GM19324 (cell line): ENCODE measurements around the gene WASF1.
A peak's percentile ranks its signal among the peaks of the same experiment; 100 is the strongest.
"Not testable (repeated sequence)": the region's sequence is repeated elsewhere in the genome, so short reads cannot be mapped to it uniquely, and the experiment has no call there.

ENCODE experiments used
- ATAC-seq: cut with Tn5 transposase; IDR thresholded peaks from one replicate; pipeline ENCODE4 v1.9.1; 2021; ENCODE audit warnings: mild to moderate bottlenecking, moderate library complexity; ENCODE audit not compliant: unreplicated experiment, low FRiP score

The WASF1 gene

DNA sequence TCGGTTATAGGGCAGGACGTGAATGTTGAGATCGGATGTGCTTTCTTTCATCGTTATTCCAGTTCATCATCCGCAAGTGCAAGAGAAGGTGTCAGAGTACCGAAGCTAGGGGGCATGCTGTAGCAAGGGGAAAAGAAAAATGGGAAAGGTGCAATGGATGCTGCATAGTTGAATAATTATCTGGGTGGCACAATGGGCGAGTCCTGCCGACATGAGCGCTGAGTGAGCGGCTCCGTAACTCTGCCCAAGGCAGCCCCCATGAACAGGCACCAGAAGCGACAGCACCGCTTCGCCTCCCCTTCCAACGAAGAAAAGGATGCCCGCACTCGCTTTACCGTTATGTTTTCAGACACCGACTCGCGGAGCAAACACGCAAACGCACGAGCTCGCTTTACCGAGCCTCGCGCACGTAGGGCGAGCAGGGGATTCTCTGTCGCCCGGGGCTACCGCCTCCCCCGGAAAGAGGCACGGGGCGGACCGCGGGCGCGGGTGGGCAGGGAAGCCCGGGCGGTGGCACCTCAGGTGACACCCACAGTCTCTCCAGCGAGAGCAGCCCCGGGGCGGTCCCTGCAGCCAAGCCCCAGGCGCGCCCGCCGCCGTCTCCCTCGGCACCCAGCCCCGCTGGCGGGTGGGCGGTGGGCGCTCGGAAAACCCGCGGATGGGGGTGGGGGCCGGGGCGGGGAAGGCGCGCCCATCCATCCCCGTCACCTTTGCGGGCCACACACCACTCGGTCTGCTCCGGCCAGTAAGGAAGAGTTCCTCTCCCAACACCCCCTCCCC lies 654 bp downstream of the WASF1 start:
- peak; percentile 29 for ATAC-seq

DNA sequence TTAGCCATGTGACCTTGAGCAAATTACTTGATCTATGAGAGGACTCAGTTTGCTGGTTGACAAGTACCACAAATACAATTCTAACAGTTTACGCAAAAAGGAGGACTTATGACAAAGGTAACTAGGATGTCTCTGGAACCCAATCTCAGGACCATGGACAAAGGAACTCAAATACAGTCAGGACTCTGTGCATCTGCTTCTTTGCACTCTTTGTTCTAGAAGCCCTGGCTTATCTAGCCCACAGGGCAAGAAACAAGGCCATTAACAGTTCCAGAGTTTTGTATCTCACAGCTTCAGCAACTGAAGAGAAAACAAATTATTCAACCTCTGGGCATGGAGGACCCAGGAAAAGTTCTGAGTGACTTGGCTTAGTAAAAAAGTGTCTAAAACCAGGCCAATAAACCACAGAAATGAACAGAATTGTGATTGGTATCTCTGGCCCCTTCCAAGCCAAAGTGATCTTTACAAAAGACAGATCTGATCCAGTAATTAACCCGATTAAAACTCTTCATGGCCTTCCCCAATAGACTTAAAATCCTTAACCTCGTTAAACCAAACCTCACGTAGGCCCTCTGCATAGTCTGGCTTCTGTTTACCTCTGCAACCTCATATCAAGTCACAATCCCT lies 5.9 kb downstream of the WASF1 start:
- ATAC-seq = no peak

- ATAC-seq = no peak
These were observed 9.4 kb downstream of the WASF1 start for GRCh38 chr6:110170081-110170480.

- ATAC-seq = no peak
These were observed 21.0 kb downstream of the WASF1 start for GRCh38 chr6:110158479-110158878.

DNA sequence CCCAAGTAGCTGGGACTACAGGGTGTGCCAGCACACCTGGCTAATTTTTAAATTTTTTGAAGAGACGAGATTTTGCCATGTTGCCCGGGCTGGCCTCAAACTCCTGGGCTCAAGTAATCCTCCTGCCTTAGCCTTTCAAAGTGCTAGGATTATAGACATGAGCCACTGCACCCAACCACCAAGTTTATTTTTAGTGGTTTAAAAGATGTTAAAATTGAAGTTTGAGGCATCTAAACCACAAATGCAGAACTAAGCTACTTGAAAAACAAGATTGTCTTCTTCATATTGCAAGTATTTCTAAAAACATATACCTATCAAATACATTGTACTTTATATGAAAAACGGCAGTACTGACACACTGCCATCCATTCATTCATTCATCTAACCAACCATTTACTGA lies 31.6 kb downstream of the WASF1 start:
- ATAC-seq = no peak

- no peak for ATAC-seq
These were observed 38.8 kb downstream of the WASF1 start for GRCh38 chr6:110140650-110141049.

GRCh38 chr6:110139052-110139451 lies 40.4 kb downstream of the WASF1 start:
- no peak for ATAC-seq

GRCh38 chr6:110137924-110138887 lies 41.3 kb downstream of the WASF1 start:
- ATAC-seq = no peak

- no peak for ATAC-seq
These were observed 49.1 kb downstream of the WASF1 start for GRCh38 chr6:110130362-110130761.

- ATAC-seq = no peak
These were observed 51.1 kb downstream of the WASF1 start for GRCh38 chr6:110128418-110128817.

GRCh38 chr6:110125361-110125760 lies 54.1 kb downstream of the WASF1 start:
- no peak for ATAC-seq

DNA sequence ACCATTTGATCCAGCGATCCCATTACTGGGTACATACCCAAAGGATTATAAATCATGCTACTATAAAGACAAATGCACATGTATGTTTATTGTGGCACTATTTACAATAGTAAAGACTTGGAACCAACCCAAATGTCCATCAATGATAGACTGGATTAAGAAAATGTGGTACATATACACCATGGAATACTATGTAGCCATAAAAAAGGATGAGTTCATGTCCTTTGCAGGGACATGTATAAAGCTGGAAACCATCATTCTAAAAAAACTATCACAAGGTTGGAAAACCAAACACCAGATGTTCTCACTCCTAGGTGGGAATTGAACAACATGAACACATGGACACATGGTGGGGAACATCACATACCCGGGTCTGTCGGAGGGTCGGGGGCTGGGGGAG lies 57.8 kb downstream of the WASF1 start:
- ATAC-seq = not testable (repeated sequence)

GRCh38 chr6:110116258-110116657 lies 63.2 kb downstream of the WASF1 start:
- ATAC-seq = no peak

- ATAC-seq = no peak
These were observed 65.5 kb downstream of the WASF1 start for GRCh38 chr6:110114004-110114403.

- no peak for ATAC-seq
These were observed 74.2 kb downstream of the WASF1 start for GRCh38 chr6:110105296-110105695.

DNA sequence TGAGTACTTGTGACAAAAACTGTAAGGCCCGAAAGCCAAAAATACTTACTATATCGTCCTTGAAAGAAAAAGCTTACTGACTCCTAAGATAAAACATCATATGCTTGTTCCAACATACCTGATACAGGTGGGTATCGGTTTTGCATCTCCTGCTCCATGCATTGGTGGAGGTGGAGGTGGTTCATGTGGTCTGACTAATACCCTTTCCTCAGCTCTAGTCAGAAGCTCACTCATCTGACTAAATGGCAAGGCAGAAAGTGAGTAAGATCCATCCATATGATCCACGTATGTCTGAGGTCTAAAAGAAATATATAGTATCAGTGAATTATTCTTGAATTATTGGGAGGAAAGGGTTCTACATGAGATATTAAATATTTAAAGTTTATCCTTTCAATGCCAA lies 76.2 kb downstream of the WASF1 start:
- ATAC-seq = no peak

DNA sequence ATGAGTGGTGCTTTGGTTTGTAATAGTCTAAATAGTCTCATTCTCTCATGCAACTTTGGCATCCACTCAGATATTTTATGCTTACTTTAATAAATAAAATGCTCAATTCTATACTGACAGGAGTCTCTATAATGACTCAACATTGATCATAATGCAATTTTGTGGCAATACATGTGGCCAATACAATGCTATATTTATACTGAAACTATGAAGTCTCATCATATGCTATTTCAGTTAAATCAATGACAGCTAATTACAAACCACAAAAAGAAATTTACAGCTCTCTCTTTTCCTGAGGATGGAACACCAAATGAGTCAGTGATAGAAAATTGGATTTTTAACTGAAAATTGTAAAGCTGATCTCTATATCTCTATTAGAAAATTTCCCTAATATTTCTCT lies 77.1 kb downstream of the WASF1 start:
- ATAC-seq = no peak

- no peak for ATAC-seq
These were observed 77.6 kb downstream of the WASF1 start for GRCh38 chr6:110101885-110102284.

GRCh38 chr6:110098511-110099116 lies 80.9 kb downstream of the WASF1 start:
- ATAC-seq = no peak

DNA sequence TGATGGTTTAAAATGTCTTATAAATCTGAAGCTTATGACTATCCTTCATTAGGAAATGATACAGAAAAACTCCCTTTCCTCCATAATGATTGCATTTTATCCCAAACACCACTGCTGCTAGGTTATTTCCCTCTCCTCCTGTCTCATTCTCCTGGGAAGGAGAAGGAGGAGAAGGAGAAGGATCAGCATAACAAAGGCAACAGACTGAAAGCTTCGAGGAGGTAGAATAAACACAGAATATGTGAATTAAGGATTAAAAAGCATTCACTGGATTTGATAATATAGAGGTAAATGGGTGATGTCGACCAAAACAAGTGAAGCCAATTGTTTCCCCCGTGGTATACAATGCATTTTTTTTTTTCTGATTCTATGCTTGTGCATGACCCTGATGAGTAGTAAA lies 82.0 kb downstream of the WASF1 start:
- ATAC-seq = no peak

DNA sequence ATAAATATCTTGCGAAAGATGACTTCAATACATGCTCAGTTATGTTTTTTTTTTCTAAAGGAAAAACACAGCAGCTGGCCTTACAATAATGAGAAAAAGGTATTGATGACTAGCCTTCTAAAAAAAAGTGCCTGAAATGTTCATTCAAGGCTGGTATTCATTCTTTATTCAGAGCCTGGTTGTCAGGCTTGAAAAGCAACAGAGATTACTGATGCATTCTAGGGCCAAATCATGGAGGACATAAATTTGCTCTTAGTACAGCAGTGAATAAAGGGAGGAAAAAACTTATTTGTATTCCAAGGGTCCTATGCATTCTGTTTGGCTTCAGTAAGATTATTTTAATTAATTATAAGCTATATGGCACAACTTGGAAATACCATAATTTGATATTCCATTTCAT lies 83.5 kb downstream of the WASF1 start:
- no peak for ATAC-seq
